Body of pancreas (tissue), 4 donors: Measurements from ENCODE around the gene TMEM158.

ENCODE experiments used
- POLR2A ChIP-seq, 3 donors: fragments of 450-650 bp; IDR thresholded peaks; one replicate each; pipeline ENCODE4 v1.6.1; 2016; ENCODE audit warnings: antibody characterized with exemption in 3 of 3, mild to moderate bottlenecking in 2 of 3
- TF ChIP-seq, protein P1 (sequence below), 7 experiments: fragments of 450-650 bp in 4 of 7; fragments of 200-600 bp in 3 of 7; sonication (generic) in 3 of 7; IDR thresholded peaks; one replicate each; pipeline ENCODE4 v1.5.1; 2016 to 2019; ENCODE audit warnings: antibody characterized with exemption in 7 of 7

DNA sequence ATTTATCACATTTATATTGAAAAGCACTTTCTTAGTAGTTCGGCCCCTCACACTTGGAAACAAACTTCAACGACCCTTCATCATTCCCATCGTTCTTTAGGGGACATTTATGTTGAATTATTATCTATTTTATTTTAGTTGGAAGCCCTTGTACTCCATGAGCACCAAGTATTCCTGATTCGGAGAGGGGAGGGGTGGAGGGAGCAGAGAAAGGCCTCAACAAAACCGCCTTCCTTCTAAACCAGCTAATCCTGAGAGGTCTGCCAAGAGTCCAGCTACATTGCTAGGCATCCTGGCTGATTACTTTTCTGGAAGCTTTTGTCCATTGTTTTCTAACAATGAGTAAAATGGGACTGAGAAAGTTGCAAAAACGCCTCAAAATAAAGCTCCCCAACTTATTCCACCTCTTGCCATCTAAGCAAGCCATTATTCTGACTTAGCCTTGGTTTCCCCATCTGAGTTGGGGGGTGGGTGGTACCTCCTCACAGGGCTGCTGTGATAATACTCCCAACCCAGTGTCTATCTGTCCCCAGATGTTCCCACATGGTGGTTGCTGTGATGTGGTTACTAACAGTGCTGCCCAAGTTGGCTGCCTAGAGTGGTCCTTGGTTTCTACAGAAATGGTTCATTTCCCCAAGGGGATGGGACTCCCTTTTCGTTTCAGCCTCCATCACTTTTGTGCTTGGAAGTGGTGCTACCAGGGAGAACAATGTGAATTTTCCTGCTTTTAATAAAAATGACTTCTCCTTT, 1.2 kb upstream of the TMEM158 start:
- TF ChIP-seq, protein P1, sequence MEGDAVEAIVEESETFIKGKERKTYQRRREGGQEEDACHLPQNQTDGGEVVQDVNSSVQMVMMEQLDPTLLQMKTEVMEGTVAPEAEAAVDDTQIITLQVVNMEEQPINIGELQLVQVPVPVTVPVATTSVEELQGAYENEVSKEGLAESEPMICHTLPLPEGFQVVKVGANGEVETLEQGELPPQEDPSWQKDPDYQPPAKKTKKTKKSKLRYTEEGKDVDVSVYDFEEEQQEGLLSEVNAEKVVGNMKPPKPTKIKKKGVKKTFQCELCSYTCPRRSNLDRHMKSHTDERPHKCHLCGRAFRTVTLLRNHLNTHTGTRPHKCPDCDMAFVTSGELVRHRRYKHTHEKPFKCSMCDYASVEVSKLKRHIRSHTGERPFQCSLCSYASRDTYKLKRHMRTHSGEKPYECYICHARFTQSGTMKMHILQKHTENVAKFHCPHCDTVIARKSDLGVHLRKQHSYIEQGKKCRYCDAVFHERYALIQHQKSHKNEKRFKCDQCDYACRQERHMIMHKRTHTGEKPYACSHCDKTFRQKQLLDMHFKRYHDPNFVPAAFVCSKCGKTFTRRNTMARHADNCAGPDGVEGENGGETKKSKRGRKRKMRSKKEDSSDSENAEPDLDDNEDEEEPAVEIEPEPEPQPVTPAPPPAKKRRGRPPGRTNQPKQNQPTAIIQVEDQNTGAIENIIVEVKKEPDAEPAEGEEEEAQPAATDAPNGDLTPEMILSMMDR (IDR thresholded peaks at IDR 0.05), result no peak
- no peak for TF ChIP-seq POLR2A (IDR thresholded peaks at IDR 0.05)
